ENCODE results near the gene GLS2. TPM values are rescaled to one million over a fixed set of nuclear protein-coding genes. Genes with fewer than 3 reads are reported as not detected.
A peak's percentile ranks its signal among the peaks of the same experiment; 100 is the strongest.

Gene GLS2
- total RNA-seq, 1 experiment from 2014 or later, result 1.3 TPM

DNA sequence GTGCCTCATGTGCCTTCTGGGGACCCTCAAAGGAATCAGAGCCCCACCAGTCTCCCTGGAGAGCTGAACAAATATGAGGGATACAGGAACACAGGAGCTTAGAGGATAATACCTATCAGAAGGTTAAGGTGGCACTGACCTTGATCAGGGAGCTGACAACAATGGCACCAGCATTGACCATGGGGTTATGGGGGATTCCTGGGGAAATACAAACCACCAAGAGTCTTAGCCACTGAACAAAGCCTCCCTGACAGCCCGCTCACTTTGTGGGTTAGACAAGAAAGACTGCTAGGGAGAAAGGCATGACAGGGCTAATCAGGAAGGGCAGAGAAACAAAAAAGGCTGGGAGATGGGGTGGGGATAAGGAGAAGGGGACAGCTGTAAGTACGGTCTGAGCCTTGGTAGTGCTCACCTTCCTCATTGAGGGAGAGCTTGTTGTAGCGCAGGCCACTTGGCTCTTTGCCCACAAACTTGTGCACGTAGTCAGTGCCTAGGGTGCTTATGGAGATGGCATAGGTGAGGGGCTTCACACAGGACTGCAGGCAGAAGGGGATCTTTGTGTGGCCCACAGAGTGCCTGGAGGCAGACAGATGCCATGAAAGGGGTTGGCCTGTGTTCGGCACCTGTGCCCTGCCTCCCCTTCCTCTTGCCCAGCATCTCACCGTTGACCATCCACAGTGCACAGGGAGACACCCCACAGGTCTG, 10.3 kb downstream of the GLS2 start:
- no peak for DNase-seq (ENCODE audit: low read depth, low spot score)
- CTCF ChIA-PET, result no interaction called here
- POLR2A ChIA-PET, result interaction anchor here (0.6 kb wide), 1 partner anchor 18 kb away, joined by 9 read pairs; no protein-coding TSS in a partner anchor
- ATAC-seq, result peak; percentile 11; the same call in 1 of the 2 replicates
- intact Hi-C loops (cut with micrococcal nuclease; ENCODE audit: unreplicated experiment) (no loop called here), in situ Hi-C loops (cut with HindIII; ENCODE audit: low pct_unique_long_range_greater_than_20kb, low sequenced_read_pairs) (no loop called here)
- Histone ChIP-seq H3K27ac (ENCODE audit: low read length) (no peak overlapping the region), H3K9me3 (ENCODE audit: control insufficient read depth, insufficient read depth, low read depth, low read length) (no peaks in the 10 kb centered on the region), H3K4me3 (ENCODE audit: low read depth in 2 of 2, low read length in 2 of 2) (no peak overlapping the region), H3K27me3 (ENCODE audit: control insufficient read depth, insufficient read depth, low read length) (no peaks in the 10 kb centered on the region), H3K36me3 (ENCODE audit: control insufficient read depth, insufficient read depth, low read length) (no peaks in the 10 kb centered on the region), H3K4me1 (ENCODE audit: control insufficient read depth, insufficient read depth, low read length) (no peaks in the 10 kb centered on the region)
- BruUV-seq (replicated peaks), result no TSS peak
- TF ChIP-seq SIN3A (IDR thresholded peaks at IDR 0.05; ENCODE audit: borderline replicate concordance, insufficient read depth, low read depth, low read length), result no peak
- TF ChIP-seq, protein P1, sequence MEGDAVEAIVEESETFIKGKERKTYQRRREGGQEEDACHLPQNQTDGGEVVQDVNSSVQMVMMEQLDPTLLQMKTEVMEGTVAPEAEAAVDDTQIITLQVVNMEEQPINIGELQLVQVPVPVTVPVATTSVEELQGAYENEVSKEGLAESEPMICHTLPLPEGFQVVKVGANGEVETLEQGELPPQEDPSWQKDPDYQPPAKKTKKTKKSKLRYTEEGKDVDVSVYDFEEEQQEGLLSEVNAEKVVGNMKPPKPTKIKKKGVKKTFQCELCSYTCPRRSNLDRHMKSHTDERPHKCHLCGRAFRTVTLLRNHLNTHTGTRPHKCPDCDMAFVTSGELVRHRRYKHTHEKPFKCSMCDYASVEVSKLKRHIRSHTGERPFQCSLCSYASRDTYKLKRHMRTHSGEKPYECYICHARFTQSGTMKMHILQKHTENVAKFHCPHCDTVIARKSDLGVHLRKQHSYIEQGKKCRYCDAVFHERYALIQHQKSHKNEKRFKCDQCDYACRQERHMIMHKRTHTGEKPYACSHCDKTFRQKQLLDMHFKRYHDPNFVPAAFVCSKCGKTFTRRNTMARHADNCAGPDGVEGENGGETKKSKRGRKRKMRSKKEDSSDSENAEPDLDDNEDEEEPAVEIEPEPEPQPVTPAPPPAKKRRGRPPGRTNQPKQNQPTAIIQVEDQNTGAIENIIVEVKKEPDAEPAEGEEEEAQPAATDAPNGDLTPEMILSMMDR (IDR thresholded peaks at IDR 0.05), result no peak
- TF ChIP-seq, protein P2, sequence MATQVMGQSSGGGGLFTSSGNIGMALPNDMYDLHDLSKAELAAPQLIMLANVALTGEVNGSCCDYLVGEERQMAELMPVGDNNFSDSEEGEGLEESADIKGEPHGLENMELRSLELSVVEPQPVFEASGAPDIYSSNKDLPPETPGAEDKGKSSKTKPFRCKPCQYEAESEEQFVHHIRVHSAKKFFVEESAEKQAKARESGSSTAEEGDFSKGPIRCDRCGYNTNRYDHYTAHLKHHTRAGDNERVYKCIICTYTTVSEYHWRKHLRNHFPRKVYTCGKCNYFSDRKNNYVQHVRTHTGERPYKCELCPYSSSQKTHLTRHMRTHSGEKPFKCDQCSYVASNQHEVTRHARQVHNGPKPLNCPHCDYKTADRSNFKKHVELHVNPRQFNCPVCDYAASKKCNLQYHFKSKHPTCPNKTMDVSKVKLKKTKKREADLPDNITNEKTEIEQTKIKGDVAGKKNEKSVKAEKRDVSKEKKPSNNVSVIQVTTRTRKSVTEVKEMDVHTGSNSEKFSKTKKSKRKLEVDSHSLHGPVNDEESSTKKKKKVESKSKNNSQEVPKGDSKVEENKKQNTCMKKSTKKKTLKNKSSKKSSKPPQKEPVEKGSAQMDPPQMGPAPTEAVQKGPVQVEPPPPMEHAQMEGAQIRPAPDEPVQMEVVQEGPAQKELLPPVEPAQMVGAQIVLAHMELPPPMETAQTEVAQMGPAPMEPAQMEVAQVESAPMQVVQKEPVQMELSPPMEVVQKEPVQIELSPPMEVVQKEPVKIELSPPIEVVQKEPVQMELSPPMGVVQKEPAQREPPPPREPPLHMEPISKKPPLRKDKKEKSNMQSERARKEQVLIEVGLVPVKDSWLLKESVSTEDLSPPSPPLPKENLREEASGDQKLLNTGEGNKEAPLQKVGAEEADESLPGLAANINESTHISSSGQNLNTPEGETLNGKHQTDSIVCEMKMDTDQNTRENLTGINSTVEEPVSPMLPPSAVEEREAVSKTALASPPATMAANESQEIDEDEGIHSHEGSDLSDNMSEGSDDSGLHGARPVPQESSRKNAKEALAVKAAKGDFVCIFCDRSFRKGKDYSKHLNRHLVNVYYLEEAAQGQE (IDR thresholded peaks at IDR 0.05; ENCODE audit: insufficient read depth in 1 of 2, low read depth in 2 of 2, low read length in 1 of 2), result no peak
- TF ChIP-seq POLR2AphosphoS5 (IDR thresholded peaks at IDR 0.05; ENCODE audit: low read depth, low read length), result no peak
- TF ChIP-seq TCF7L2 (IDR thresholded peaks at IDR 0.05; ENCODE audit: low read depth, low read length), result no peak

DNA sequence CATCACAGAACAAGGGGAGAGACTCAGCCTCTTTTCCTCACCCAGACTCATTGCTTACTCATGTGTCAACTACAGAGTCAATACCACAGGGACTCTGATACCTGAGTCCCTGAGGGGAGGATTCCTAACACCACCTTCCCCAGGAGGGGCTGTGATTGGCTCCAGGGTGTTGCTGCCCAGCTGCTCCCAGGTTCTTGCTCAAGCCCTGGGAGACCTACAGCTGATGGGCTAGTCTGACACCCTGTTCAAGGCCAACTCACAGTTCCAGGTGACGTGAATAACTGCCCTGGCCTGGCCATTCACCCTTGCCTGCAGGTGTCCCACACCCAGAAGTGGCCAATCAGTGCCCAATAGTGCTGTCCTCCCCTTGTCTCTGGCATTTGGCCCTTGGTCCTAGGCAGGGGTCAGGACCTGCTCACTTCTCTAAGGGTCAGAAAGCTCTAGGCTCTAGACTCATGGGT, 11.0 kb downstream of the GLS2 start:
- no TSS peak for BruUV-seq (replicated peaks)
- no peak overlapping the region for H3K27ac ChIP-seq (ENCODE audit: low read length)
- no peaks in the 10 kb centered on the region for H3K9me3 ChIP-seq (ENCODE audit: control insufficient read depth, insufficient read depth, low read depth, low read length)
- CTCF ChIA-PET, result no interaction called here
- H3K4me1 ChIP-seq (ENCODE audit: control insufficient read depth, insufficient read depth, low read length), result no peaks in the 10 kb centered on the region
- intact Hi-C loops (cut with micrococcal nuclease; ENCODE audit: unreplicated experiment), result no loop called here
- no peak overlapping the region for H3K4me3 ChIP-seq (ENCODE audit: low read depth in 2 of 2, low read length in 2 of 2)
- ATAC-seq (no peak), DNase-seq (ENCODE audit: low read depth, low spot score) (no peak)
- H3K36me3 ChIP-seq (ENCODE audit: control insufficient read depth, insufficient read depth, low read length), result no peaks in the 10 kb centered on the region
- no peaks in the 10 kb centered on the region for H3K27me3 ChIP-seq (ENCODE audit: control insufficient read depth, insufficient read depth, low read length)
- TF ChIP-seq TCF7L2 (IDR thresholded peaks at IDR 0.05; ENCODE audit: low read depth, low read length), result no peak
- TF ChIP-seq, protein P2 (IDR thresholded peaks at IDR 0.05; ENCODE audit: insufficient read depth in 1 of 2, low read depth in 2 of 2, low read length in 1 of 2), result no peak
- TF ChIP-seq, protein P1 (IDR thresholded peaks at IDR 0.05), result no peak
- TF ChIP-seq SIN3A (IDR thresholded peaks at IDR 0.05; ENCODE audit: borderline replicate concordance, insufficient read depth, low read depth, low read length), result no peak
- no peak for TF ChIP-seq POLR2AphosphoS5 (IDR thresholded peaks at IDR 0.05; ENCODE audit: low read depth, low read length)
- in situ Hi-C loops (cut with HindIII; ENCODE audit: low pct_unique_long_range_greater_than_20kb, low sequenced_read_pairs), result no loop called here
- POLR2A ChIA-PET, result no interaction called here
